IMR-90 (cell line): ENCODE measurements around the gene CDC6. TPM values are rescaled to one million over a fixed set of nuclear protein-coding genes. Genes with fewer than 3 reads are reported as not detected.

Experiments
- ATAC-seq: fragments of 200-7000 bp; cut with Tn5 transposase; 2 replicates; pipeline ENCODE4 v1.9.1; 2020; ENCODE audit warnings: low read depth, mild to moderate bottlenecking, moderate library complexity
- BruUV-seq: library from RNA; stranded (reverse); fragments of 400-500 nt; replicated peaks from 2 replicates; lab custom pipeline; 2021; lab: Mats Ljungman, UMichigan
- CTCF ChIA-PET: fragments of 300-600 bp; formaldehyde crosslinking; extraction: SDS; loops from one replicate; lab custom pipeline; 2021; ENCODE audit warnings: antibody characterized with exemption; lab: Yijun Ruan, JAX
- POLR2A ChIA-PET: fragments of 300-600 bp; sonication (Branson Sonifier 250); formaldehyde crosslinking; loops from one replicate; lab custom pipeline; 2022; ENCODE audit warnings: antibody characterized with exemption; ENCODE audit not compliant: unreplicated experiment; lab: Charles Lee
- DNase-seq: peaks from one replicate; pipeline ENCODE4 v3.0.0; 2013
- H2AFZ ChIP-seq: replicated peaks from 2 replicates; pipeline ENCODE3; 2013; ENCODE audit warnings: low read length, mild to moderate bottlenecking; ENCODE audit not compliant: poor library complexity
- H2AK5ac ChIP-seq: 2 replicates; pipeline ENCODE4 v1.6.1; 2013; ENCODE audit warnings: low read depth, low read length, inconsistent platforms
- H2AK9ac ChIP-seq: replicated peaks from 2 replicates; pipeline ENCODE3; 2013; ENCODE audit warnings: mild to moderate bottlenecking, low read depth, low read length, moderate library complexity; ENCODE audit not compliant: poor library complexity
- H2BK120ac ChIP-seq: 2 replicates; pipeline ENCODE4 v1.6.1; 2013; ENCODE audit warnings: low read depth, low read length, inconsistent platforms
- H2BK15ac ChIP-seq: 3 replicates; pipeline ENCODE4 v1.6.1; 2013; ENCODE audit warnings: low read depth, low read length, inconsistent platforms
- H2BK20ac ChIP-seq: 2 replicates; pipeline ENCODE4 v1.6.1; 2013; ENCODE audit warnings: low read depth, mild to moderate bottlenecking, inconsistent platforms, low read length, moderate library complexity
- H2BK5ac ChIP-seq: 2 replicates; pipeline ENCODE4 v1.6.1; 2013; ENCODE audit warnings: mild to moderate bottlenecking, low read depth, low read length, inconsistent platforms; ENCODE audit not compliant: poor library complexity, severe bottlenecking
- H3K14ac ChIP-seq: replicated peaks from 2 replicates; pipeline ENCODE4 v1.6.1; 2013; ENCODE audit warnings: low read depth, low read length, inconsistent platforms
- H3K18ac ChIP-seq: 2 replicates; pipeline ENCODE4 v1.6.1; 2013; ENCODE audit warnings: low read depth, low read length, control low read depth
- H3K23ac ChIP-seq: 2 replicates; pipeline ENCODE4 v1.6.1; 2013; ENCODE audit warnings: low read depth, low read length, inconsistent platforms
- H3K27ac ChIP-seq: 2 replicates; pipeline ENCODE4 v1.5.1; 2013; ENCODE audit warnings: mild to moderate bottlenecking, control low read depth, low read length; ENCODE audit not compliant: insufficient read depth
- H3K27me3 ChIP-seq: 2 replicates; pipeline ENCODE4 v1.6.1; 2013; ENCODE audit warnings: low read length; ENCODE audit not compliant: control insufficient read depth, insufficient read depth
- H3K36me3 ChIP-seq: 2 replicates; pipeline ENCODE4 v1.6.1; 2013; ENCODE audit warnings: low read length, mixed read lengths; ENCODE audit not compliant: control insufficient read depth, insufficient read depth
- H3K4ac ChIP-seq: 2 replicates; pipeline ENCODE4 v1.6.1; 2013; ENCODE audit warnings: low read depth, low read length, inconsistent platforms
- H3K4me1 ChIP-seq: 2 replicates; pipeline ENCODE4 v1.6.1; 2013; ENCODE audit warnings: low read length, mixed read lengths; ENCODE audit not compliant: control insufficient read depth, insufficient read depth
- H3K4me2 ChIP-seq: 2 replicates; pipeline ENCODE4 v1.6.1; 2013; ENCODE audit warnings: low read depth, mild to moderate bottlenecking, control low read depth, low read length, moderate library complexity
- H3K4me3 ChIP-seq: 2 replicates; pipeline ENCODE4 v1.5.1; 2013; ENCODE audit warnings: low read depth, mild to moderate bottlenecking, control low read depth, low read length, moderate library complexity; ENCODE audit not compliant: insufficient read depth
- H3K56ac ChIP-seq: 2 replicates; pipeline ENCODE4 v1.6.1; 2013; ENCODE audit warnings: low read length, inconsistent platforms; ENCODE audit not compliant: insufficient read depth; ENCODE audit errors: extremely low read depth
- H3K79me1 ChIP-seq, 2 experiments: 2 replicates each; pipeline ENCODE4 v1.6.1; 2013; ENCODE audit warnings: low read length in 2 of 2, inconsistent platforms in 1 of 2, low read depth in 1 of 2
- H3K9ac ChIP-seq: 2 replicates; pipeline ENCODE4 v1.6.1; 2013; ENCODE audit warnings: low read depth, low read length, control low read depth
- H3K9me1 ChIP-seq: 2 replicates; pipeline ENCODE4 v1.6.1; 2013; ENCODE audit warnings: low read length, inconsistent platforms; ENCODE audit not compliant: insufficient read depth
- H3K9me3 ChIP-seq: 2 replicates; pipeline ENCODE4 v1.6.1; 2013; ENCODE audit warnings: low read length; ENCODE audit not compliant: control insufficient read depth, insufficient read depth
- H4K20me1 ChIP-seq: 2 replicates; pipeline ENCODE4 v1.6.1; 2013; ENCODE audit warnings: low read length, inconsistent platforms; ENCODE audit not compliant: insufficient read depth
- H4K5ac ChIP-seq: 2 replicates; pipeline ENCODE4 v1.6.1; 2013; ENCODE audit warnings: mild to moderate bottlenecking, low read depth, low read length, control low read depth
- H4K8ac ChIP-seq, 2 experiments: 2 replicates each; pipeline ENCODE4 v1.6.1; 2013; ENCODE audit warnings: low read depth in 2 of 2, low read length in 2 of 2, control low read depth in 1 of 2, inconsistent platforms in 1 of 2
- H4K91ac ChIP-seq: 2 replicates; pipeline ENCODE4 v1.6.1; 2013; ENCODE audit warnings: low read depth, low read length, inconsistent platforms; ENCODE audit not compliant: insufficient read depth
- BHLHE40 ChIP-seq: fragments of 150-350 bp; IDR thresholded peaks from 2 replicates; pipeline ENCODE4 v1.6.1; 2016; ENCODE audit warnings: mild to moderate bottlenecking, low read depth, low read length
- CHD1 ChIP-seq: IDR thresholded peaks from 2 replicates; pipeline ENCODE4 v1.6.1; 2012; ENCODE audit warnings: low read depth, low read length, improper control_type of control experiment
- MAFK ChIP-seq: IDR thresholded peaks from 2 replicates; pipeline ENCODE4 v1.6.1; 2012; ENCODE audit warnings: low read depth, low read length, improper control_type of control experiment
- MAZ ChIP-seq: IDR thresholded peaks from 2 replicates; pipeline ENCODE4 v1.6.1; 2012; ENCODE audit warnings: low read depth, mild to moderate bottlenecking, low read length, improper control_type of control experiment, moderate library complexity, borderline replicate concordance
- NFE2L2 ChIP-seq: fragments of 150-350 bp; IDR thresholded peaks from 2 replicates; pipeline ENCODE4 v1.6.1; 2016; ENCODE audit warnings: low read depth, mild to moderate bottlenecking, low read length
- POLR2A ChIP-seq: IDR thresholded peaks from 2 replicates; pipeline ENCODE4 v1.6.1; 2012; ENCODE audit warnings: mild to moderate bottlenecking, low read depth, low read length
- SMC3 ChIP-seq: fragments of 150-350 bp; IDR thresholded peaks from 2 replicates; pipeline ENCODE4 v1.6.1; 2016; ENCODE audit warnings: low read depth, mild to moderate bottlenecking, antibody characterized with exemption, low read length, moderate library complexity
- WGBS, 2 experiments: methylation state at CpG; one replicate each; pipeline versions ENCODE4 v1.1.5 to v1.1.7; 2013; ENCODE audit warnings: missing lambda C conversion rate in 2 of 2; ENCODE audit not compliant: insufficient read length in 1 of 2; ENCODE audit errors: extremely low coverage in 2 of 2; 5-methylcytosine and 5-hydroxymethylcytosine counted together
- dilution Hi-C: fragments of 300-500 bp; cut with HindIII; formaldehyde crosslinking; loops from one replicate; pipeline ENCODE4 v1.14.3; 2018; ENCODE audit warnings: low sequenced_read_pairs; ENCODE audit not compliant: unreplicated experiment
- in situ Hi-C: fragments of 300-500 bp; cut with MboI; formaldehyde crosslinking; loops from 3 replicates; pipeline ENCODE4 v1.14.3; 2019; ENCODE audit warnings: low sequenced_read_pairs, inconsistent platforms, mixed read lengths
- intact Hi-C: fragments of 100-400 bp; cut with micrococcal nuclease; formaldehyde crosslinking; loops from 2 replicates; pipeline ENCODE4 v1.10.0; 2022
- polyA plus RNA-seq, 3 experiments: library from polyadenylated mRNA; depleted of rRNA; stranded (reverse); fragments of >200 nt; gene quantifications; 2 replicates each; pipeline ENCODE4 v1.2.3, GENCODE V29; 2012; ENCODE audit warnings: low replicate concordance in 1 of 3
- total RNA-seq: library from RNA; depleted of rRNA; stranded (reverse); fragments of >200 nt; gene quantifications from 2 replicates; pipeline ENCODE4 v1.2.3, GENCODE V29; 2012
- TF ChIP-seq, protein P1 (sequence below): fragments of 150-350 bp; IDR thresholded peaks from 2 replicates; pipeline ENCODE4 v1.6.1; 2016; ENCODE audit warnings: low read depth, mild to moderate bottlenecking, low read length, moderate library complexity, borderline replicate concordance

Gene CDC6
- total and polyA plus RNA-seq, 2 of the 4 experiments (the other 2 are of a cell fraction): 15.3 to 25.6 TPM

DNA sequence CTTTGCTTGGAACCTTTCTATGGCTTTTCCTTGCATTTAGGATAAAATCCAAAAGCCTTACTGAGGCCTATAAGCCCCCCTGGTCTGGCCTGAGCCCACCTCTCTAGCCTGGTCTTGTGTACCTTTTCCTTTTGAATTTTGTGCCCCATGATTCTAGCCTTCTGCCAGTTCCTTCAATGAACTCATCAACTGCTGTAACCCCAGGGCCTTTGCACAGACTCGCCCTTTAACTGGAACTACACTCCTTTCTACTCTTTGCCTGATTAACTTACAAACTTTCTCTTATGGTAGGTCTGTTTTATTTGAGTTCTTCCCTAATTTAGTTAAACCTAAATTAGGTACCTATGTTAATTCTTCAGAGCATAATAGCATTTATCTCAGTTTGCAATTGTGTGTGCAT, 52.6 kb downstream of the CDC6 start:
- POLR2A ChIA-PET: no interaction called here
- Histone ChIP-seq H3K18ac (no peak overlapping the region), H2BK15ac (no peak overlapping the region), H3K4me3 (no peak overlapping the region), H3K56ac (no peak overlapping the region), H4K8ac (no peak overlapping the region), H3K14ac (no peak overlapping the region), H3K9me1 (peaks cover 18% of the 10 kb centered on the region), H2AK5ac (no peak overlapping the region), H3K79me1 (peaks cover 25 to 86% of the 10 kb centered on the region in 2 experiments; a peak in 3 of 4 replicates), H3K27me3 (no peaks in the 10 kb centered on the region), H3K9ac (no peak overlapping the region), H2AK9ac (no peak overlapping the region), H3K4ac (no peak overlapping the region), H3K4me2 (no peak overlapping the region), H3K27ac (no peak overlapping the region), H3K23ac (no peak overlapping the region), H2AFZ (no peak overlapping the region), H3K36me3 (peaks cover 1% of the 10 kb centered on the region; the same call in 1 of the 2 replicates), H3K4me1 (peaks cover 22% of the 10 kb centered on the region), H2BK20ac (no peak overlapping the region), H4K5ac (no peak overlapping the region), H2BK5ac (no peak overlapping the region), H4K91ac (no peak overlapping the region), H3K9me3 (no peaks in the 10 kb centered on the region), H2BK120ac (no peak overlapping the region), H4K20me1 (peaks cover 46% of the 10 kb centered on the region)
- no TSS peak for BruUV-seq
- no CpG with 5 or more reads among the region's 1 CpG for WGBS, 2 experiments
- TF ChIP-seq NFE2L2: no peak
- TF ChIP-seq MAFK: no peak
- no peak for TF ChIP-seq BHLHE40
- TF ChIP-seq CHD1: no peak
- no peak for TF ChIP-seq SMC3
- no peak for TF ChIP-seq POLR2A
- TF ChIP-seq MAZ: no peak
- TF ChIP-seq, protein P1, sequence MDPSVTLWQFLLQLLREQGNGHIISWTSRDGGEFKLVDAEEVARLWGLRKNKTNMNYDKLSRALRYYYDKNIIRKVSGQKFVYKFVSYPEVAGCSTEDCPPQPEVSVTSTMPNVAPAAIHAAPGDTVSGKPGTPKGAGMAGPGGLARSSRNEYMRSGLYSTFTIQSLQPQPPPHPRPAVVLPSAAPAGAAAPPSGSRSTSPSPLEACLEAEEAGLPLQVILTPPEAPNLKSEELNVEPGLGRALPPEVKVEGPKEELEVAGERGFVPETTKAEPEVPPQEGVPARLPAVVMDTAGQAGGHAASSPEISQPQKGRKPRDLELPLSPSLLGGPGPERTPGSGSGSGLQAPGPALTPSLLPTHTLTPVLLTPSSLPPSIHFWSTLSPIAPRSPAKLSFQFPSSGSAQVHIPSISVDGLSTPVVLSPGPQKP: no peak
- CTCF ChIA-PET: no interaction called here
- dilution Hi-C loops (no loop called here), in situ Hi-C loops (no loop called here), intact Hi-C loops (loop anchor here (5.0 kb wide), 1 partner anchor 138 kb away; no protein-coding TSS in a partner anchor)
- ATAC-seq (no peak), DNase-seq (no peak)
